GM12878 (cell line): ENCODE measurements around the gene CFAP58. TPM values are rescaled to one million over a fixed set of nuclear protein-coding genes. Genes with fewer than 3 reads are reported as not detected.

Experiments used
- ATAC-seq: fragments of 200-7000 bp; cut with Tn5 transposase; 3 replicates; pipeline ENCODE4 v1.9.1; 2020; ENCODE audit warnings: mild to moderate bottlenecking, moderate library complexity
- BruUV-seq: library from RNA; stranded (reverse); fragments of 400-500 nt; replicated peaks from 2 replicates; lab custom pipeline; 2021; lab: Mats Ljungman, UMichigan
- CTCF ChIA-PET: fragments of 300-600 bp; sonication (Branson Sonifier 250); formaldehyde crosslinking; extraction: SDS; loops from one replicate; lab custom pipeline; 2021; ENCODE audit warnings: inconsistent platforms; lab: Yijun Ruan, JAX
- POLR2A ChIA-PET: fragments of 350-600 bp; formaldehyde crosslinking; extraction: SDS; loops from one replicate; lab custom pipeline; 2021; ENCODE audit warnings: inconsistent platforms; lab: Charles Lee
- RAD21 ChIA-PET: fragments of 300-600 bp; sonication (Branson Sonifier 250); formaldehyde crosslinking; loops from one replicate; lab custom pipeline; 2023; ENCODE audit warnings: antibody characterized with exemption; ENCODE audit not compliant: unreplicated experiment; lab: Charles Lee
- SMC1A ChIA-PET: fragments of 300-600 bp; sonication (Branson Sonifier 250); formaldehyde crosslinking; loops from one replicate; lab custom pipeline; 2023; ENCODE audit not compliant: unreplicated experiment, uncharacterized antibody; lab: Charles Lee
- DNase-seq: peaks from one replicate; pipeline ENCODE4 v3.0.0-alpha.2; 2011; ENCODE audit warnings: low read depth, low spot score
- FAIRE-seq: peaks from 3 replicates; lab custom pipeline; 2011; peaks lifted over from hg19 to GRCh38; lab: Jason Lieb, UNC
- H2AFZ ChIP-seq: 2 replicates; pipeline ENCODE4 v1.6.0; 2011; ENCODE audit warnings: low read depth, low read length, control low read depth; ENCODE audit not compliant: control insufficient read depth
- H3K27ac ChIP-seq: 2 replicates; pipeline ENCODE4 v1.5.1; 2011; ENCODE audit warnings: control low read depth; ENCODE audit not compliant: control insufficient read depth, insufficient read depth
- H3K27me3 ChIP-seq, 2 experiments: replicated peaks in 1 of 2; 2 replicates each; pipeline versions ENCODE4 v1.6.0 to v1.6.1; 2011; ENCODE audit warnings: low read length in 1 of 2; ENCODE audit not compliant: control insufficient read depth in 2 of 2, insufficient read depth in 2 of 2
- H3K36me3 ChIP-seq, 2 experiments: 2 replicates each; pipeline ENCODE4 v1.5.1; 2011; ENCODE audit warnings: low read length in 1 of 2; ENCODE audit not compliant: control insufficient read depth in 2 of 2, insufficient read depth in 2 of 2
- H3K4me1 ChIP-seq: 2 replicates; pipeline ENCODE4 v1.6.1; 2011; ENCODE audit warnings: mild to moderate bottlenecking, low read length, moderate library complexity, mixed read lengths; ENCODE audit not compliant: control insufficient read depth, insufficient read depth
- H3K4me2 ChIP-seq: 2 replicates; pipeline ENCODE4 v1.6.0; 2011; ENCODE audit warnings: control low read depth; ENCODE audit not compliant: control insufficient read depth, insufficient read depth
- H3K4me3 ChIP-seq: fragments of 200-600 bp; sonication (generic); 2 replicates; pipeline ENCODE4 v1.5.1; 2016
- H3K79me2 ChIP-seq: 2 replicates; pipeline ENCODE4 v1.6.0; 2011; ENCODE audit warnings: low read length; ENCODE audit not compliant: control insufficient read depth, insufficient read depth
- H3K9ac ChIP-seq: 2 replicates; pipeline ENCODE4 v1.8.0; 2011; ENCODE audit warnings: low read length, control low read depth, mixed read lengths; ENCODE audit not compliant: control insufficient read depth, insufficient read depth
- H3K9me3 ChIP-seq: replicated peaks from 3 replicates; pipeline ENCODE4 v1.5.1; 2011; ENCODE audit warnings: mild to moderate bottlenecking, low read length; ENCODE audit not compliant: control insufficient read depth, insufficient read depth
- H4K20me1 ChIP-seq: 2 replicates; pipeline ENCODE4 v1.6.0; 2011; ENCODE audit not compliant: control insufficient read depth, insufficient read depth
- BMI1 ChIP-seq: fragments of 450-650 bp; IDR thresholded peaks from 2 replicates; pipeline ENCODE4 v1.6.1; 2016; ENCODE audit warnings: mild to moderate bottlenecking, moderate library complexity, borderline replicate concordance
- CREB1 ChIP-seq: IDR thresholded peaks from 2 replicates; pipeline ENCODE4 v1.6.1; 2012; ENCODE audit warnings: low read depth, mild to moderate bottlenecking, inconsistent platforms
- KLF5 ChIP-seq: fragments of 450-650 bp; IDR thresholded peaks from 2 replicates; pipeline ENCODE4 v1.6.1; 2014; ENCODE audit warnings: mild to moderate bottlenecking; ENCODE audit not compliant: partially characterized antibody
- NFYA ChIP-seq: IDR thresholded peaks from 2 replicates; pipeline ENCODE4 v1.6.1; 2011; ENCODE audit warnings: low read depth, mild to moderate bottlenecking, low read length, improper control_type of control experiment, borderline replicate concordance
- NR2C2 ChIP-seq: IDR thresholded peaks from 2 replicates; pipeline ENCODE4 v1.6.1; 2011; ENCODE audit warnings: borderline replicate concordance, low read depth; ENCODE audit not compliant: control insufficient read depth, insufficient read length
- RUNX3 ChIP-seq: IDR thresholded peaks from 2 replicates; pipeline ENCODE4 v1.6.1; 2012; ENCODE audit warnings: low read length, inconsistent platforms
- TAF1 ChIP-seq: IDR thresholded peaks from 2 replicates; pipeline ENCODE4 v1.6.1; 2011; ENCODE audit warnings: mild to moderate bottlenecking, low read depth, low read length, borderline replicate concordance
- WGBS: methylation state at CpG from one replicate; pipeline ENCODE4 v1.1.6; 2016; ENCODE audit warnings: low lambda C conversion rate; ENCODE audit not compliant: insufficient replicate concordance, insufficient coverage; ENCODE audit errors: missing lambda C conversion rate; 5-methylcytosine and 5-hydroxymethylcytosine counted together
- in situ Hi-C: fragments of 300-500 bp; cut with MboI; formaldehyde crosslinking; loops from 9 replicates; pipeline ENCODE4 v1.14.3; 2018; ENCODE audit warnings: mixed read lengths
- intact Hi-C: fragments of 100-400 bp; cut with micrococcal nuclease; formaldehyde crosslinking; loops from one replicate; pipeline ENCODE4 v1.14.2; 2022; ENCODE audit not compliant: unreplicated experiment
- polyA plus RNA-seq, 11 experiments: library from polyadenylated mRNA; depleted of rRNA in 4 of 11; unstranded in 6 of 11; stranded (reverse) in 5 of 11; fragments of >200 nt; fragmentation: Nextera tagmentation in 4 of 11; fragmentation: Illumina TruSeq in 1 of 11; extraction: Ambion mirVana in 4 of 11; extraction: Trizol in 1 of 11; gene quantifications; 1 replicate in 1 of 11; 2 replicates in 10 of 11; pipeline versions ENCODE4 v1.2.1 to v1.2.3, GENCODE V29; 2011 to 2016; ENCODE audit warnings: inconsistent platforms in 2 of 11, missing spikeins in 2 of 11, low read depth in 1 of 11
- total RNA-seq, 4 experiments: library from RNA; depleted of rRNA in 3 of 4; stranded (reverse); fragments of >200 nt in 3 of 4; fragmentation: Illumina TruSeq in 1 of 4; extraction: Trizol in 1 of 4; gene quantifications; 2 replicates each; pipeline versions ENCODE4 v1.2.1 to v1.2.3, GENCODE V29; 2013 to 2021
- TF ChIP-seq, protein P1 (sequence below): fragments of 450-650 bp; IDR thresholded peaks from 2 replicates; pipeline ENCODE4 v1.6.1; 2018; ENCODE audit warnings: mild to moderate bottlenecking, low read depth, moderate library complexity; ENCODE audit not compliant: partially characterized antibody
- TF ChIP-seq, protein P2 (sequence below): fragments of 150-350 bp; IDR thresholded peaks from 2 replicates; pipeline ENCODE4 v1.6.1; 2014; ENCODE audit warnings: mild to moderate bottlenecking, low read depth, low read length
- TF ChIP-seq, protein P3 (sequence below): IDR thresholded peaks from 2 replicates; pipeline ENCODE4 v1.6.1; 2011; ENCODE audit warnings: borderline replicate concordance, low read depth, mild to moderate bottlenecking, moderate library complexity, low read length; ENCODE audit not compliant: insufficient read depth, poor library complexity, severe bottlenecking
- TF ChIP-seq, protein P4 (sequence below): fragments of 450-650 bp; IDR thresholded peaks from 2 replicates; pipeline ENCODE4 v1.6.1; 2018; ENCODE audit warnings: borderline replicate concordance, mild to moderate bottlenecking; ENCODE audit not compliant: partially characterized antibody

The CFAP58 gene
- total and polyA plus RNA-seq, 10 of the 15 experiments (the other 5 are each of a cell fraction or from before 2014, with no cell fraction given), result 0.03 to 0.35 (median 0.21) TPM

DNA sequence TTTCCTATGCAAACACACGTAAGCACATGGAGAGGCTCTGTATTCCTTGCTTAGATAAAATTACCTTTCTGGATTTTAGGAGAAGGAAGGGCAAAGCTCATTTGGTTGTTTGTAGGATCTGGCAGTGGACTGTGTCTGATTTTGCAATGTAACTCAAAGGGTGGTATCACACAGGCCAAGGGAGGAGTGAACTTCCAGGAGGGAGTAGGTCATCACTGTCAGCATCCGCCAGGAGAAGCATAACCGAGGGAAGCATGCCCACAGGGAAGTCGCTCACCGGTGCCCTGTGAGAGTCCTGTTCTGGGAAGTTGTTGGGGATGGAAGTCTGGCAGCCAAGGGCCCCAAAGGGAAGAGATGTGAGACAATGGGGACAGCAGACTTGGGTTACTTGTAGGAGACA is 74.4 kb downstream of the CFAP58 start (continued):
- TF ChIP-seq, protein P1, sequence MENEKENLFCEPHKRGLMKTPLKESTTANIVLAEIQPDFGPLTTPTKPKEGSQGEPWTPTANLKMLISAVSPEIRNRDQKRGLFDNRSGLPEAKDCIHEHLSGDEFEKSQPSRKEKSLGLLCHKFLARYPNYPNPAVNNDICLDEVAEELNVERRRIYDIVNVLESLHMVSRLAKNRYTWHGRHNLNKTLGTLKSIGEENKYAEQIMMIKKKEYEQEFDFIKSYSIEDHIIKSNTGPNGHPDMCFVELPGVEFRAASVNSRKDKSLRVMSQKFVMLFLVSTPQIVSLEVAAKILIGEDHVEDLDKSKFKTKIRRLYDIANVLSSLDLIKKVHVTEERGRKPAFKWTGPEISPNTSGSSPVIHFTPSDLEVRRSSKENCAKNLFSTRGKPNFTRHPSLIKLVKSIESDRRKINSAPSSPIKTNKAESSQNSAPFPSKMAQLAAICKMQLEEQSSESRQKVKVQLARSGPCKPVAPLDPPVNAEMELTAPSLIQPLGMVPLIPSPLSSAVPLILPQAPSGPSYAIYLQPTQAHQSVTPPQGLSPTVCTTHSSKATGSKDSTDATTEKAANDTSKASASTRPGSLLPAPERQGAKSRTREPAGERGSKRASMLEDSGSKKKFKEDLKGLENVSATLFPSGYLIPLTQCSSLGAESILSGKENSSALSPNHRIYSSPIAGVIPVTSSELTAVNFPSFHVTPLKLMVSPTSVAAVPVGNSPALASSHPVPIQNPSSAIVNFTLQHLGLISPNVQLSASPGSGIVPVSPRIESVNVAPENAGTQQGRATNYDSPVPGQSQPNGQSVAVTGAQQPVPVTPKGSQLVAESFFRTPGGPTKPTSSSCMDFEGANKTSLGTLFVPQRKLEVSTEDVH, result no peak

DNA sequence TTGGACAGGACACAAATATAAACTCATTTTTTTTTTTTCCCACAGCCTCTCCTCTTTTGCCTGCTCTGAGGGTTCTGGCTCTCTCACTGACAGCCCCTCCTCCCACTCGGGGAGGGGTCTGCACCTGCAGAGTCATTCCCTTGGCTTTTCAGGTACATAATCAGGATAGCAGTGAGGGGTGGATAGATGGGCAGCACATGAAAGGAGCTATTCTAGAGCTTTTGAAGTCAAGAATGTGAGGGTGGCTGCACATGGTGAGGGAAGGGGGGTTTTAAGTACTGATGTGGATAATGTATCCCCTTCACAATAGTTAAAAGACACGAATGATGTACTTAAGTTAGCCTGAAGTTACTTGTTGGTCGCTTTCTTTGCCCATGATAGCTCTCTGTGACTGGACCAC is 76.2 kb downstream of the CFAP58 start:
- WGBS, result 0% methylated on average over 3 of the region's 3 CpGs
- TF ChIP-seq NR2C2 (no peak), TAF1 (no peak), BMI1 (no peak), CREB1 (no peak), KLF5 (no peak), RUNX3 (no peak), NFYA (no peak)
- TF ChIP-seq, protein P2, sequence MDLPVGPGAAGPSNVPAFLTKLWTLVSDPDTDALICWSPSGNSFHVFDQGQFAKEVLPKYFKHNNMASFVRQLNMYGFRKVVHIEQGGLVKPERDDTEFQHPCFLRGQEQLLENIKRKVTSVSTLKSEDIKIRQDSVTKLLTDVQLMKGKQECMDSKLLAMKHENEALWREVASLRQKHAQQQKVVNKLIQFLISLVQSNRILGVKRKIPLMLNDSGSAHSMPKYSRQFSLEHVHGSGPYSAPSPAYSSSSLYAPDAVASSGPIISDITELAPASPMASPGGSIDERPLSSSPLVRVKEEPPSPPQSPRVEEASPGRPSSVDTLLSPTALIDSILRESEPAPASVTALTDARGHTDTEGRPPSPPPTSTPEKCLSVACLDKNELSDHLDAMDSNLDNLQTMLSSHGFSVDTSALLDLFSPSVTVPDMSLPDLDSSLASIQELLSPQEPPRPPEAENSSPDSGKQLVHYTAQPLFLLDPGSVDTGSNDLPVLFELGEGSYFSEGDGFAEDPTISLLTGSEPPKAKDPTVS, result no peak
- TF ChIP-seq, protein P3, sequence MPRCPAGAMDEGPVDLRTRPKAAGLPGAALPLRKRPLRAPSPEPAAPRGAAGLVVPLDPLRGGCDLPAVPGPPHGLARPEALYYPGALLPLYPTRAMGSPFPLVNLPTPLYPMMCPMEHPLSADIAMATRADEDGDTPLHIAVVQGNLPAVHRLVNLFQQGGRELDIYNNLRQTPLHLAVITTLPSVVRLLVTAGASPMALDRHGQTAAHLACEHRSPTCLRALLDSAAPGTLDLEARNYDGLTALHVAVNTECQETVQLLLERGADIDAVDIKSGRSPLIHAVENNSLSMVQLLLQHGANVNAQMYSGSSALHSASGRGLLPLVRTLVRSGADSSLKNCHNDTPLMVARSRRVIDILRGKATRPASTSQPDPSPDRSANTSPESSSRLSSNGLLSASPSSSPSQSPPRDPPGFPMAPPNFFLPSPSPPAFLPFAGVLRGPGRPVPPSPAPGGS, result no peak
- TF ChIP-seq, protein P4, sequence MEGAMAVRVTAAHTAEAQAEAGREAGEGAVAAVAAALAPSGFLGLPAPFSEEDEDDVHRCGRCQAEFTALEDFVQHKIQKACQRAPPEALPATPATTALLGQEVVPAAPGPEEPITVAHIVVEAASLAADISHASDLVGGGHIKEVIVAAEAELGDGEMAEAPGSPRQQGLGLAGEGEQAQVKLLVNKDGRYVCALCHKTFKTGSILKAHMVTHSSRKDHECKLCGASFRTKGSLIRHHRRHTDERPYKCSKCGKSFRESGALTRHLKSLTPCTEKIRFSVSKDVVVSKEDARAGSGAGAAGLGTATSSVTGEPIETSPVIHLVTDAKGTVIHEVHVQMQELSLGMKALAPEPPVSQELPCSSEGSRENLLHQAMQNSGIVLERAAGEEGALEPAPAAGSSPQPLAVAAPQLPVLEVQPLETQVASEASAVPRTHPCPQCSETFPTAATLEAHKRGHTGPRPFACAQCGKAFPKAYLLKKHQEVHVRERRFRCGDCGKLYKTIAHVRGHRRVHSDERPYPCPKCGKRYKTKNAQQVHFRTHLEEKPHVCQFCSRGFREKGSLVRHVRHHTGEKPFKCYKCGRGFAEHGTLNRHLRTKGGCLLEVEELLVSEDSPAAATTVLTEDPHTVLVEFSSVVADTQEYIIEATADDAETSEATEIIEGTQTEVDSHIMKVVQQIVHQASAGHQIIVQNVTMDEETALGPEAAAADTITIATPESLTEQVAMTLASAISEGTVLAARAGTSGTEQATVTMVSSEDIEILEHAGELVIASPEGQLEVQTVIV, result no peak

More for the DNA sequence above, 76.2 kb downstream of the CFAP58 start:
- Histone ChIP-seq H3K9ac (no peak overlapping the region), H3K9me3 (no peaks in the 10 kb centered on the region; the same call in 2 of the 3 replicates), H2AFZ (no peak overlapping the region), H3K36me3 (no peaks in the 10 kb centered on the region), H4K20me1 (no peaks in the 10 kb centered on the region), H3K4me3 (no peak overlapping the region), H3K4me2 (no peak overlapping the region), H3K27me3 (peaks cover 0 to 3% of the 10 kb centered on the region in 2 experiments; a peak in 1 of 4 replicates), H3K27ac (no peak overlapping the region), H3K4me1 (peaks cover under 1% of the 10 kb centered on the region), H3K79me2 (no peaks in the 10 kb centered on the region)
- no TSS peak for BruUV-seq
- FAIRE-seq, result no peak
- ChIA-PET CTCF (no interaction called here), POLR2A (no interaction called here), SMC1A (no interaction called here), RAD21 (no interaction called here)
- DNase-seq, result no peak
- intact Hi-C loops, result no loop called here
- ATAC-seq, result no peak
- in situ Hi-C loops, result no loop called here
